ENCODE measurements around the gene MRS2. TPM values are rescaled to one million over a fixed set of nuclear protein-coding genes. Genes with fewer than 3 reads are reported as not detected.
A peak's percentile ranks its signal among the peaks of the same experiment; 100 is the strongest.
"Not testable (repeated sequence)": the region's sequence is repeated elsewhere in the genome, so short reads cannot be mapped to it uniquely, and the experiment has no call there.

The MRS2 gene
- total RNA-seq, 1 experiment from 2014 or later = 85.8 TPM

- H2BK20ac ChIP-seq (ENCODE audit: low read depth, low read length, poor library complexity, severe bottlenecking) = no peak overlapping the region
- no peaks in the 10 kb centered on the region for H4K20me1 ChIP-seq (ENCODE audit: control insufficient read depth, insufficient read depth, insufficient read length)
- no CpG with 5 or more reads among the region's 1 CpG for WGBS (ENCODE audit: extremely low coverage, insufficient read length, low lambda C conversion rate)
- no peak overlapping the region for H3K27ac ChIP-seq (ENCODE audit: insufficient read length, low read depth, low read length)
- H3K9me3 Mint-ChIP-seq = peaks cover 24 to 26% of the 10 kb centered on the region in 2 experiments
- no peak overlapping the region for H2BK5ac ChIP-seq (ENCODE audit: insufficient read length, low read length)
- no peak overlapping the region for H2AFZ ChIP-seq (ENCODE audit: low read length)
- H3K79me1 ChIP-seq (ENCODE audit: insufficient read depth, low read depth, low read length, poor library complexity, severe bottlenecking) = no peaks in the 10 kb centered on the region
- no peak overlapping the region for H3K14ac ChIP-seq (ENCODE audit: insufficient read depth, low read length)
- H2BK12ac ChIP-seq (ENCODE audit: insufficient read length, low read depth, low read length) = no peak overlapping the region
- H3K56ac ChIP-seq (ENCODE audit: insufficient read length, low read depth, low read length) = no peak overlapping the region
- peaks cover 38 to 44% of the 10 kb centered on the region in 2 experiments for H3K4me1 Mint-ChIP-seq
- no peak overlapping the region for H3K4me2 ChIP-seq (ENCODE audit: insufficient read depth, insufficient read length, low read length)
- H2BK120ac ChIP-seq (ENCODE audit: low read depth, low read length, poor library complexity, severe bottlenecking) = no peak overlapping the region
- H3K9me3 ChIP-seq (ENCODE audit: control insufficient read depth, low read depth, low read length) = peaks cover 17% of the 10 kb centered on the region
- no peak overlapping the region for H3K23ac ChIP-seq (ENCODE audit: insufficient read length, low read depth, low read length)
- H2BK15ac ChIP-seq (ENCODE audit: low read depth, low read length) = no peak overlapping the region
- H4K5ac ChIP-seq (ENCODE audit: insufficient read length, low read depth, low read length) = no peak overlapping the region
- H4K91ac ChIP-seq (ENCODE audit: insufficient read length, low read depth, low read length) = no peak overlapping the region
- H3K4me1 ChIP-seq (ENCODE audit: insufficient read depth, low read length) = peaks cover 12% of the 10 kb centered on the region
- H3K23me2 ChIP-seq (ENCODE audit: insufficient read length, low read depth, low read length, poor library complexity, severe bottlenecking) = no peaks in the 10 kb centered on the region
- H3K27ac Mint-ChIP-seq = 0 out of 7 replicates have a peak overlapping the region, but pooled peaks of 1 of the 3 experiments have one; percentile 13
- DNase-seq = no peak
- no peak overlapping the region for H3K18ac ChIP-seq (ENCODE audit: insufficient read length, low read depth, low read length)
- no peak overlapping the region for H3K9ac ChIP-seq (ENCODE audit: extremely low read depth, insufficient read length, low read length)
- H3T11ph ChIP-seq (ENCODE audit: low read length) = no peak overlapping the region
- no peak overlapping the region for H4K8ac ChIP-seq (replicated peaks; ENCODE audit: insufficient read length, low read depth, low read length)
- peaks cover 5% of the 10 kb centered on the region; the same call in 1 of the 2 replicates for H3K79me2 ChIP-seq (ENCODE audit: insufficient read depth, low read length)
- H3K36me3 Mint-ChIP-seq (ENCODE audit: insufficient read depth in 1 of 3, low read depth in 3 of 3) = peaks cover 20 to 31% (median 22%) of the 10 kb centered on the region in 3 experiments
- TF ChIP-seq, protein P1, sequence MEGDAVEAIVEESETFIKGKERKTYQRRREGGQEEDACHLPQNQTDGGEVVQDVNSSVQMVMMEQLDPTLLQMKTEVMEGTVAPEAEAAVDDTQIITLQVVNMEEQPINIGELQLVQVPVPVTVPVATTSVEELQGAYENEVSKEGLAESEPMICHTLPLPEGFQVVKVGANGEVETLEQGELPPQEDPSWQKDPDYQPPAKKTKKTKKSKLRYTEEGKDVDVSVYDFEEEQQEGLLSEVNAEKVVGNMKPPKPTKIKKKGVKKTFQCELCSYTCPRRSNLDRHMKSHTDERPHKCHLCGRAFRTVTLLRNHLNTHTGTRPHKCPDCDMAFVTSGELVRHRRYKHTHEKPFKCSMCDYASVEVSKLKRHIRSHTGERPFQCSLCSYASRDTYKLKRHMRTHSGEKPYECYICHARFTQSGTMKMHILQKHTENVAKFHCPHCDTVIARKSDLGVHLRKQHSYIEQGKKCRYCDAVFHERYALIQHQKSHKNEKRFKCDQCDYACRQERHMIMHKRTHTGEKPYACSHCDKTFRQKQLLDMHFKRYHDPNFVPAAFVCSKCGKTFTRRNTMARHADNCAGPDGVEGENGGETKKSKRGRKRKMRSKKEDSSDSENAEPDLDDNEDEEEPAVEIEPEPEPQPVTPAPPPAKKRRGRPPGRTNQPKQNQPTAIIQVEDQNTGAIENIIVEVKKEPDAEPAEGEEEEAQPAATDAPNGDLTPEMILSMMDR (conservative IDR thresholded peaks at IDR 0.05) = no peak
- H3K27me3 ChIP-seq (ENCODE audit: insufficient read depth, low read length) = no peaks in the 10 kb centered on the region
- no peak overlapping the region for H3K4me3 Mint-ChIP-seq
- no peak overlapping the region for H3K4ac ChIP-seq (ENCODE audit: low read depth, low read length)
- no peaks in the 10 kb centered on the region for H3K27me3 Mint-ChIP-seq (ENCODE audit: low read depth)
- no peak overlapping the region for H2AK5ac ChIP-seq (ENCODE audit: insufficient read length, low read length)
These were observed 5.1 kb upstream of the MRS2 start for GRCh38 chr6:24397631-24398030.

DNA sequence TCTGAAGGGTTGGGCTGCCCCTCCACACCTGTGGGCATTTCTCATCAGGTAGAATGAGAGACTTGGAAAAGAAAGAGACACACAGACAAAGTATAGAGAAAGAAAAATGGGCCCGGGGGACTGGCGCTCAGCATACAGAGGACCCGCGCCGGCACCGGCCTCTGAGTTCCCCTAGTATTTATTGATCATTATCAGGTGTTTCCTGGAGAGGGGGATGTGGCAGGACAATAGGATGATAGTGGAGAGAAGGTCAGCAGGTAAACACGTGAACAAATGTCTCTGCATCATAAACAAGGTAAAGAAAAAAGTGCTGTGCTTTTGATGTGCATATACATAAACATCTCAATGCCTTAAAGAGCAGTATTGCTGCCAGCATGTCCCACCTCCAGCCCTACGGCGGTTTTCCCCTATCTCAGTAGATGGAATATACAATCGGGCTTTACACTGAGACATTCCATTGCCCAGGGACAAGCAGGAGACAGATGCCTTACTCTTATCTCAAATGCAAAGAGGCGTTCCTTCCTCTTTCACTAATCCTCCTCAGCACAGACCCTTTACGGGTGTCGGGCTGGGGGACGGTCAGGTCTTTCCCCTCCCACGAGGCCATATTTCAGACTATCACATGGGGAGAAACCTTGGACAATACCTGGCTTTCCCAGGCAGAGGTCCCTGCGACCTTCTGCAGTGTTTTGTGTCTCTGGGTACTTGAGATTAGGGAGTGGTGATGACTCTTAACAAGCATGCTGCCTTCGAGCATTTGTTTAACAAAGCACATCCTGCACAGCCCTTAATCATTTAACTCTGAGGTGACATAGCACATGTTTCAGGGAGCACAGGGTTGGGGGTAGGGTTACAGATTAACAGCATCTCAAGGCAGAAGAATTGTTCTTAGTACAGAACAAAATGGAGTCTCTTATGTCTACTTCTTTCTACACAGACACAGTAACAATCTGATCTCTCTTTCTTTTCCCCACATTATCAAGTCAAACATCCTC lies 2.4 kb upstream of the MRS2 start:
- not testable (repeated sequence) for H4K91ac ChIP-seq (ENCODE audit: insufficient read length, low read depth, low read length); H2BK15ac ChIP-seq (ENCODE audit: low read depth, low read length); H3K27me3 Mint-ChIP-seq (ENCODE audit: low read depth); H4K5ac ChIP-seq (ENCODE audit: insufficient read length, low read depth, low read length); H2BK5ac ChIP-seq (ENCODE audit: insufficient read length, low read length); H2AK5ac ChIP-seq (ENCODE audit: insufficient read length, low read length); H3K4ac ChIP-seq (ENCODE audit: low read depth, low read length); H4K8ac ChIP-seq (replicated peaks; ENCODE audit: insufficient read length, low read depth, low read length); H4K20me1 ChIP-seq (ENCODE audit: control insufficient read depth, insufficient read depth, insufficient read length); H3K79me1 ChIP-seq (ENCODE audit: insufficient read depth, low read depth, low read length, poor library complexity, severe bottlenecking); H2AFZ ChIP-seq (ENCODE audit: low read length); H2BK12ac ChIP-seq (ENCODE audit: insufficient read length, low read depth, low read length); H3K23ac ChIP-seq (ENCODE audit: insufficient read length, low read depth, low read length); H2BK20ac ChIP-seq (ENCODE audit: low read depth, low read length, poor library complexity, severe bottlenecking); H3K14ac ChIP-seq (ENCODE audit: insufficient read depth, low read length); H3K56ac ChIP-seq (ENCODE audit: insufficient read length, low read depth, low read length); H3K27me3 ChIP-seq (ENCODE audit: insufficient read depth, low read length); H3K23me2 ChIP-seq (ENCODE audit: insufficient read length, low read depth, low read length, poor library complexity, severe bottlenecking)
- peak; percentile 70 for DNase-seq
- H2BK120ac ChIP-seq (ENCODE audit: low read depth, low read length, poor library complexity, severe bottlenecking) = peak overlapping the region; percentile 69
- peak overlapping the region; percentile 80 to 98 (median 92) for H3K27ac Mint-ChIP-seq
- peak overlapping the region; percentile 98 for H3K27ac ChIP-seq (ENCODE audit: insufficient read length, low read depth, low read length)
- peaks cover 17% of the 10 kb centered on the region for H3K9me3 ChIP-seq (ENCODE audit: control insufficient read depth, low read depth, low read length)
- no CpG with 5 or more reads among the region's 17 CpGs for WGBS (ENCODE audit: extremely low coverage, insufficient read length, low lambda C conversion rate)
- H3K36me3 Mint-ChIP-seq (ENCODE audit: insufficient read depth in 1 of 3, low read depth in 3 of 3) = peaks cover 24 to 38% (median 35%) of the 10 kb centered on the region in 3 experiments
- peak overlapping the region; percentile 51 for H3K4me2 ChIP-seq (ENCODE audit: insufficient read depth, insufficient read length, low read length)
- H3K9me3 Mint-ChIP-seq = peaks cover 24 to 25% of the 10 kb centered on the region in 2 experiments
- peak overlapping the region; percentile 25 for H3K18ac ChIP-seq (ENCODE audit: insufficient read length, low read depth, low read length)
- peak overlapping the region; percentile 30 to 50 for H3K4me3 Mint-ChIP-seq
- H3K79me2 ChIP-seq (ENCODE audit: insufficient read depth, low read length) = peaks cover 21% of the 10 kb centered on the region; the same call in 1 of the 2 replicates
- H3K4me1 ChIP-seq (ENCODE audit: insufficient read depth, low read length) = peaks cover 12% of the 10 kb centered on the region
- peaks cover 56 to 59% of the 10 kb centered on the region in 2 experiments for H3K4me1 Mint-ChIP-seq
- H3T11ph ChIP-seq (ENCODE audit: low read length) = peak overlapping the region; percentile 29
- H3K9ac ChIP-seq (ENCODE audit: extremely low read depth, insufficient read length, low read length) = peak overlapping the region; percentile 43

Measured in H9 (cell line).